ENCODE measurements around the gene AFG1L.
"Not testable (repeated sequence)": the region's sequence is repeated elsewhere in the genome, so short reads cannot be mapped to it uniquely, and the experiment has no call there.

Gene AFG1L

GRCh38 chr6:108528878-108529277 lies 234.0 kb downstream of the AFG1L start:
- DNase-seq = no peak

- no peak for DNase-seq
Measured at GRCh38 chr6:108531332-108531731, 236.5 kb downstream of the AFG1L start.

- DNase-seq = no peak
Measured at GRCh38 chr6:108535114-108535742, 240.4 kb downstream of the AFG1L start.

GRCh38 chr6:108535920-108536535 lies 241.2 kb downstream of the AFG1L start:
- DNase-seq = not testable (repeated sequence)

- DNase-seq = peak in 1 of 2 experiments; percentile 55
Measured at GRCh38 chr6:108541843-108542759, 247.2 kb downstream of the AFG1L start.

- DNase-seq = no peak
Measured at GRCh38 chr6:108543175-108543940, 248.5 kb downstream of the AFG1L start.

- DNase-seq = peak; percentile 33 to 39
Measured at GRCh38 chr6:108544606-108545005, 249.8 kb downstream of the AFG1L start.

GRCh38 chr6:108546079-108547049 lies 251.5 kb downstream of the AFG1L start:
- DNase-seq = no peak

- DNase-seq = no peak
Measured at GRCh38 chr6:108549241-108549640, 254.4 kb downstream of the AFG1L start.

- DNase-seq = no peak
Measured at GRCh38 chr6:108549741-108550140, 254.9 kb downstream of the AFG1L start.

GRCh38 chr6:108550256-108550655 lies 255.4 kb downstream of the AFG1L start:
- DNase-seq = no peak

- DNase-seq = no peak
Measured at GRCh38 chr6:108555399-108556052, 260.7 kb downstream of the AFG1L start.

GRCh38 chr6:108556250-108556649 lies 261.4 kb downstream of the AFG1L start:
- no peak for DNase-seq

GRCh38 chr6:108556866-108557493 lies 262.1 kb downstream of the AFG1L start:
- no peak for DNase-seq

GRCh38 chr6:108557494-108558371 lies 262.9 kb downstream of the AFG1L start:
- DNase-seq = peak in 1 of 2 experiments; percentile 21

- peak; percentile 77 to 90 for DNase-seq
Measured at GRCh38 chr6:108558372-108559096, 263.7 kb downstream of the AFG1L start.

- peak; percentile 62 to 76 for DNase-seq
Measured at GRCh38 chr6:108559097-108559883, 264.4 kb downstream of the AFG1L start.

Data from cerebellar nuclear complex (tissue), 1 donor.